ENCODE data around the gene SLC6A1. TPM values are rescaled to one million over a fixed set of nuclear protein-coding genes. Genes with fewer than 3 reads are reported as not detected.

SLC6A1 gene
- total and polyA plus RNA-seq, 2 of the 13 experiments (the other 11 are each of a cell fraction or from before 2014, with no cell fraction given) = not detected

DNA sequence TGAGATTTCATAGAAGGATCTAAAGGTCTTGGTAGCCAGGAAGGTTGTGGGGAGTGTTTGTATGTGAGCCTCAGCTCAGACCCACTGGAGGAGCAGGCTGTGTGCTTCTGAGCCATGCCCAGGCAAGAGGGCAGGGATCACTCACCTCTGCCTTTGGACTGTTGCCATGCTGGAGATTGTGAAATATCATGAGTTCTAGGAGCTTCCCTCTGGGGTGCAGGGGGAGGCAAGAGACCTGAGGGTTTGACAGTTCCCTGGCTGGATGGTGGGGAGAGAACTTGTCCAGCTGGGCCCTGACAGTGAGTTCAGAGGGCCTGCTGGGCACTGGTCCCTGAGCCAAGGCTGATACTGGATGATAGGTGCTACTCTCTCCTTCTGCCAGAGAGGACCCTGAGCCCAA is 6.0 kb downstream of the SLC6A1 start (continued):
- TF ChIP-seq KDM5A (IDR thresholded peaks at IDR 0.05; ENCODE audit: borderline replicate concordance, low read length) = no peak
- TF ChIP-seq ELF4 (CRISPR knock-in tag; IDR thresholded peaks at IDR 0.05; ENCODE audit: borderline replicate concordance) = no peak
- TF ChIP-seq, protein P1, sequence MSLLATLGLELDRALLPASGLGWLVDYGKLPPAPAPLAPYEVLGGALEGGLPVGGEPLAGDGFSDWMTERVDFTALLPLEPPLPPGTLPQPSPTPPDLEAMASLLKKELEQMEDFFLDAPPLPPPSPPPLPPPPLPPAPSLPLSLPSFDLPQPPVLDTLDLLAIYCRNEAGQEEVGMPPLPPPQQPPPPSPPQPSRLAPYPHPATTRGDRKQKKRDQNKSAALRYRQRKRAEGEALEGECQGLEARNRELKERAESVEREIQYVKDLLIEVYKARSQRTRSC (CRISPR knock-in tag; IDR thresholded peaks at IDR 0.05; ENCODE audit: low read depth) = no peak
- peak; percentile 92 for TF ChIP-seq CEBPB (IDR thresholded peaks at IDR 0.05; ENCODE audit: borderline replicate concordance, low read depth, low read length)
- TF ChIP-seq ZFP37 (CRISPR knock-in tag; IDR thresholded peaks at IDR 0.05; ENCODE audit: borderline replicate concordance) = no peak
- TF ChIP-seq NR2F1 (CRISPR knock-in tag; IDR thresholded peaks at IDR 0.05) = peak in 1 of 2 experiments; percentile 52; a peak in 1 of 4 replicates
- peak; percentile 48 for TF ChIP-seq HNF4A (CRISPR knock-in tag; IDR thresholded peaks at IDR 0.05)
- TF ChIP-seq, protein P2, sequence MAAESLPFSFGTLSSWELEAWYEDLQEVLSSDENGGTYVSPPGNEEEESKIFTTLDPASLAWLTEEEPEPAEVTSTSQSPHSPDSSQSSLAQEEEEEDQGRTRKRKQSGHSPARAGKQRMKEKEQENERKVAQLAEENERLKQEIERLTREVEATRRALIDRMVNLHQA (CRISPR knock-in tag; IDR thresholded peaks at IDR 0.05) = no peak
- no peak for TF ChIP-seq RFX3 (CRISPR knock-in tag; IDR thresholded peaks at IDR 0.05)
- TF ChIP-seq KLF16 (CRISPR knock-in tag; IDR thresholded peaks at IDR 0.05) = no peak
- peak; percentile 68 for TF ChIP-seq ZNF263 (CRISPR knock-in tag; IDR thresholded peaks at IDR 0.05)
- no peak for TF ChIP-seq ZNF713 (CRISPR knock-in tag; IDR thresholded peaks at IDR 0.05)
- no peak for TF ChIP-seq MAFG (CRISPR knock-in tag; IDR thresholded peaks at IDR 0.05)
- no peak for TF ChIP-seq ZNF142 (CRISPR knock-in tag; IDR thresholded peaks at IDR 0.05)
- no peak for TF ChIP-seq ZNF501 (CRISPR knock-in tag; IDR thresholded peaks at IDR 0.05)
- TF ChIP-seq HMG20A (CRISPR knock-in tag; IDR thresholded peaks at IDR 0.05; ENCODE audit: borderline replicate concordance) = no peak
- TF ChIP-seq ZNF883 (CRISPR knock-in tag; IDR thresholded peaks at IDR 0.05; ENCODE audit: not compliant biosample characterization) = no peak
- TF ChIP-seq ZNF782 (CRISPR knock-in tag; IDR thresholded peaks at IDR 0.05; ENCODE audit: borderline replicate concordance) = no peak
- TF ChIP-seq SALL1 (CRISPR knock-in tag; IDR thresholded peaks at IDR 0.05) = peak; percentile 56
- no peak for TF ChIP-seq ARID2 (CRISPR knock-in tag; IDR thresholded peaks at IDR 0.05; ENCODE audit: borderline replicate concordance)
- 0 out of 2 replicates have a peak, but pooled peaks have one; percentile 3 for TF ChIP-seq CTCF (CRISPR knock-in tag; IDR thresholded peaks at IDR 0.05)
- TF ChIP-seq ZSCAN25 (CRISPR knock-in tag; IDR thresholded peaks at IDR 0.05) = peak; percentile 95
- TF ChIP-seq MAX (IDR thresholded peaks at IDR 0.05) = 0 out of 2 replicates have a peak, but pooled peaks have one; percentile 22

All from HepG2 (cell line).